ENCODE results near the gene SIX2. TPM values are rescaled to one million over a fixed set of nuclear protein-coding genes. Genes with fewer than 3 reads are reported as not detected.

SIX2 gene
- total and polyA plus RNA-seq, 8 donors: 2.8 to 6.2 (median 3.6) TPM

DNA sequence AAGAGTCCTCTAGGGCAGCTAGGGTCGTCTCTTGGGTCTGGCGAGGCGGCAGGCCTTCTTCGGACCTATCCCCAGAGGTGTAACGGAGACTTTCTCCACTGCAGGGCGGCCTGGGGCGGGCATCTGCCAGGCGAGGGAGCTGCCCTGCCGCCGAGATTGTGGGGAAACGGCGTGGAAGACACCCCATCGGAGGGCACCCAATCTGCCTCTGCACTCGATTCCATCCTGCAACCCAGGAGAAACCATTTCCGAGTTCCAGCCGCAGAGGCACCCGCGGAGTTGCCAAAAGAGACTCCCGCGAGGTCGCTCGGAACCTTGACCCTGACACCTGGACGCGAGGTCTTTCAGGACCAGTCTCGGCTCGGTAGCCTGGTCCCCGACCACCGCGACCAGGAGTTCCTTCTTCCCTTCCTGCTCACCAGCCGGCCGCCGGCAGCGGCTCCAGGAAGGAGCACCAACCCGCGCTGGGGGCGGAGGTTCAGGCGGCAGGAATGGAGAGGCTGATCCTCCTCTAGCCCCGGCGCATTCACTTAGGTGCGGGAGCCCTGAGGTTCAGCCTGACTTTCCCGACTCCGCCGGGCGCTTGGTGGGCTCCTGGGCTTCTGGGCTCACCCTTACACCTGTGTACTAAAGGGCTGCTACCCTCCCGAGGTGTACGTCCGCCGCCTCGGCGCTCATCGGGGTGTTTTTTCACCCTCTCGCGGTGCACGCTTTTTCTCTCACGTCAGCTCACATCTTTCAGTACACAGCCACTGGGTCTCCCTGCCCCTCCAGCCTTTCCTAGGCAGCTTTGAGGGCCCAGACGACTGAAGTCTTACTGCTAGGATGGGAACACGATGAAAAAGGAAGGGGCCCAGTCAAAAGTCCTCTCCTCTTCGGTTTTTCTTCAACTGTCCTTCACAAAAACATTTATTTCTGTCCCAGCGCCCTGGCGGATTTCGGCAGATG lies 8.1 kb downstream of the SIX2 start:
- whole genome bisulfite sequencing, 2 donors: 12 to 17% methylated on average over 61 of the region's 61 CpGs
- Histone ChIP-seq H3K9me3 (no peaks in the 10 kb centered on the region), H3K27me3 (peaks cover 0 to 15% (median 0%) of the 10 kb centered on the region in 4 donors), H3K4me3 (peak overlapping the region in 3 of 4 donors; percentile 15 to 42 (median 32)), H3K36me3 (no peaks in the 10 kb centered on the region), H3K27ac (no peak overlapping the region), H3K4me1 (no peaks in the 10 kb centered on the region)
- no peak for FAIRE-seq
- intact Hi-C loops (cut with DNase I): no loop called here
- TF ChIP-seq, protein P1, sequence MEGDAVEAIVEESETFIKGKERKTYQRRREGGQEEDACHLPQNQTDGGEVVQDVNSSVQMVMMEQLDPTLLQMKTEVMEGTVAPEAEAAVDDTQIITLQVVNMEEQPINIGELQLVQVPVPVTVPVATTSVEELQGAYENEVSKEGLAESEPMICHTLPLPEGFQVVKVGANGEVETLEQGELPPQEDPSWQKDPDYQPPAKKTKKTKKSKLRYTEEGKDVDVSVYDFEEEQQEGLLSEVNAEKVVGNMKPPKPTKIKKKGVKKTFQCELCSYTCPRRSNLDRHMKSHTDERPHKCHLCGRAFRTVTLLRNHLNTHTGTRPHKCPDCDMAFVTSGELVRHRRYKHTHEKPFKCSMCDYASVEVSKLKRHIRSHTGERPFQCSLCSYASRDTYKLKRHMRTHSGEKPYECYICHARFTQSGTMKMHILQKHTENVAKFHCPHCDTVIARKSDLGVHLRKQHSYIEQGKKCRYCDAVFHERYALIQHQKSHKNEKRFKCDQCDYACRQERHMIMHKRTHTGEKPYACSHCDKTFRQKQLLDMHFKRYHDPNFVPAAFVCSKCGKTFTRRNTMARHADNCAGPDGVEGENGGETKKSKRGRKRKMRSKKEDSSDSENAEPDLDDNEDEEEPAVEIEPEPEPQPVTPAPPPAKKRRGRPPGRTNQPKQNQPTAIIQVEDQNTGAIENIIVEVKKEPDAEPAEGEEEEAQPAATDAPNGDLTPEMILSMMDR (IDR thresholded peaks at IDR 0.05): no peak
- peak; percentile 62 to 89 (median 73) for ATAC-seq
- peak in 4 of 6 donors; percentile 34 to 83 (median 60) for DNase-seq

DNA sequence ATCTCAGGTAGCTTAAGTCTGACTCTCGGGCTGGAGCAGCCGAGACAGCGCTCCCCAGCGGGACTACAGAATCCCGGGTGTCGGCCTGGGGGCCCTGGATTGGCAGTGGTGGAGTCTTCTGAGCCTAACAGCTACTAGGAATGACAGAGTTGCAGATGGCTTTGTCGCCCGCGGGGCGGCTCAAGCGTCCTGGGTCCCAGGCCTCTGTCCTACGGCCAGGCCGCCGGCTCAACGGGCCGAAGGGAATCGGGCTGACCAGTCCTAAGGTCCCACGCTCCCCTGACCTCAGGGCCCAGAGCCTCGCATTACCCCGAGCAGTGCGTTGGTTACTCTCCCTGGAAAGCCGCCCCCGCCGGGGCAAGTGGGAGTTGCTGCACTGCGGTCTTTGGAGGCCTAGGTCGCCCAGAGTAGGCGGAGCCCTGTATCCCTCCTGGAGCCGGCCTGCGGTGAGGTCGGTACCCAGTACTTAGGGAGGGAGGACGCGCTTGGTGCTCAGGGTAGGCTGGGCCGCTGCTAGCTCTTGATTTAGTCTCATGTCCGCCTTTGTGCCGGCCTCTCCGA lies 8.8 kb downstream of the SIX2 start:
- FAIRE-seq (no peak), DNase-seq (peak in 2 of 6 donors; percentile 26 to 70), ATAC-seq (peak in 2 of 4 donors; percentile 7 to 18)
- TF ChIP-seq, protein P1 (IDR thresholded peaks at IDR 0.05): no peak
- intact Hi-C loops (cut with DNase I): no loop called here
- H3K4me1 ChIP-seq: no peaks in the 10 kb centered on the region
- H3K27ac ChIP-seq: no peak overlapping the region
- H3K9me3 ChIP-seq: no peaks in the 10 kb centered on the region
- 52 to 54% methylated on average over 36 of the region's 36 CpGs for WGBS, 2 donors
- H3K36me3 ChIP-seq: no peaks in the 10 kb centered on the region
- H3K4me3 ChIP-seq: peak overlapping the region in 1 of 4 donors; percentile 42
- peaks cover 0 to 15% (median 0%) of the 10 kb centered on the region in 4 donors for H3K27me3 ChIP-seq

DNA sequence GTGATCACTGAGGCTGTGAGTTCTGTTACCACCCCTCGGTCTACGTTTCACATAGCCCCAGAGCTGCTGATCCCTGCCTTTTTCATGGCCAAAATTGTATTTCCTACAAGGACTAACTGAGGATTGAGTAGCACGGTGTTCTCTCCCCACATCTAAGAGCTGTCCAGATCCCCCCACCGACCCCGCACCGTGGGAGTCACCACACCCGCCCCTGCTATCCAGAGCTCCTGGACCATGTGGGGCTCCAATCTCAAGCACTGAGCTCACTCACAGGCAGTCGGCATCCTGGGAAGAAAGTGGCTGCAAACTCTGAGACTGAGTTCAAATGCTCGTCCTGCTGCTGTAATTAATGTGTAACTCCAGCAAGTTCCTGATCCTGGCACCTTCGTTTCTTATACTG lies 9.7 kb downstream of the SIX2 start:
- FAIRE-seq: no peak
- 78 to 85% methylated on average over 10 of the region's 10 CpGs for WGBS, 2 donors
- H3K27me3 ChIP-seq: peaks cover 0 to 15% (median 0%) of the 10 kb centered on the region in 4 donors
- H3K4me3 ChIP-seq: no peak overlapping the region
- H3K27ac ChIP-seq: no peak overlapping the region
- no peaks in the 10 kb centered on the region for H3K4me1 ChIP-seq
- ATAC-seq: no peak
- intact Hi-C loops (cut with DNase I): no loop called here
- TF ChIP-seq, protein P1 (IDR thresholded peaks at IDR 0.05): no peak
- no peaks in the 10 kb centered on the region for H3K9me3 ChIP-seq
- no peak for DNase-seq
- H3K36me3 ChIP-seq: no peaks in the 10 kb centered on the region

DNA sequence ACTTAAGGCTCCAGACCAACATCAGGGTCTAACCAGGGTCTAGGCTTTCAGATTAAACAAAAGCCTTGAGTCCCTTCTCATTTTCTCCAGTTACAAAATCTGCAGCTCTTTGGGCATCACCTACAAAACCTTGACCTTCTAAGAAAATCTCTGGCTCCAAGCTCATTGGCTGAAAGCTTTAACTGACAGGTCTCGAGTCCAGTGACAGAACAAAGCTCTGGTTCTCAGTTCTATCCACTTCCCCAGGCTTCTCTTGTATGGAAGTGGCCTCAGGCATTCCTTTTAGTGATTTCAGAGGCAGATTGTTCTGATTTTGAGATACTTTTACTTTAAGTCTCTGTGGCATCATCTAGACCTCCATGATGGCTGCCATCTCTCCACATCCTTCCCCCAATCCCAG lies 11.3 kb downstream of the SIX2 start:
- no peak for ATAC-seq
- no peak for DNase-seq
- intact Hi-C loops (cut with DNase I): no loop called here
- WGBS, 2 donors: 96 to 97% methylated on average over 1 of the region's 1 CpG
- H3K4me1 ChIP-seq: no peaks in the 10 kb centered on the region
- FAIRE-seq: no peak
- H3K4me3 ChIP-seq: no peak overlapping the region
- H3K9me3 ChIP-seq: no peaks in the 10 kb centered on the region
- TF ChIP-seq, protein P1 (IDR thresholded peaks at IDR 0.05): no peak
- no peak overlapping the region for H3K27ac ChIP-seq
- peaks cover 0 to 14% (median 0%) of the 10 kb centered on the region in 4 donors for H3K27me3 ChIP-seq
- no peaks in the 10 kb centered on the region for H3K36me3 ChIP-seq
